ENCODE results near the gene FHAD1.
"Not testable (repeated sequence)": the region's sequence is repeated elsewhere in the genome, so short reads cannot be mapped to it uniquely, and the experiment has no call there.

Gene FHAD1

DNA sequence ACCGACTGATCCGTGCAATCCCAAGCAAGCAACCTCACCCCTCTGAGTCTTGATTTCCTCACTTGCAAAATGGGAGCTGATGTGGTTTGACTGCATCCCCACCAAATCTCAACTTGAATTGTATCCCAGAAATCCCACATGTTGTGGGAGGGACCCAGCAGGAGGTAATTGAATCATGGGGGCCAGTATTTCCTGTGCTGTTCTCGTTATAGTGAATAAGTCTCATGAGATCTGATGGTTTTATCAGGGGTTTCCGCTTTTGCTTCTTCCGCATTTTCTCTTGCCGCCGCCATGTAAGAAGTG is 58.4 kb downstream of the FHAD1 start:
- no peak for DNase-seq (ENCODE audit: low read depth in 2 of 2)

DNA sequence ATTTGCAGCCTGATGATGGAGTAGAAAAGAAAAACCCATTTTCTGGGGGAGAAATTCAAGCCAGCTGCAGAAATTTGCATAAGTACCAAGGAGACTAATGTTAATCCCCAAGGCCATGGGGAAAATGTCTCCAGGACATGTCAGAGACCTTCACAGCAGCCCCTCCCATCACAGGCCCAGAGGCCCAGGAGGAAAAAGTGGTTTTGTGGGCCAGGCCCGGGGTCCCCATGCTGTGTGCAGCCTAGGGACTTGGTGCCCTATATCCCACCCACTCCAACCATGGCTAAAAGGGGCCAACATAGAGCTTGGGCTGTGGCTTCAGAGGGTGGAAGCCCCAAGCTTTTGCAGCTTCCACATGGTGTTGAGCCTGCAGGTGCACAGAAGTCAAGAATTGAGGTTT is 59.3 kb downstream of the FHAD1 start:
- DNase-seq (ENCODE audit: low read depth in 2 of 2): not testable (repeated sequence)

DNA sequence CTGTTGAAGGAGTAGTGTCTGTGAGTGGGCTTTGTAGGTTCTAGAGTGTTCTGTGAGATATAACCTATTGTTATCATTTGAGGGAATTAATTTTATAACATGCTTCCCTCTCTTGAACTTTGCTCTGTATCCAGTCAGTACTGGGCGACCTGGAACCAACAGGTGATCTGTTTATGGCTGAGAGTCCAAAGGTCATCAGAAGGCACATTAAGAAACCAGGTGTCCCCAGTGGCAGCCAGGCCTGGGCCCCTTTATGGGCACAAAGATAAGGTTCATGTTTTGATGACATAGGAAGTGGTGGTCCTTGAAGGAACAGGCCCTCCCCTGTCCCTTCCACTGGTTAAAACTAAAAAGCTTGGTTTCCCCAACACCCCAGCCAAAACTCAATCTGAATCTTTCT is 61.1 kb downstream of the FHAD1 start:
- DNase-seq (ENCODE audit: low read depth in 2 of 2): no peak

DNA sequence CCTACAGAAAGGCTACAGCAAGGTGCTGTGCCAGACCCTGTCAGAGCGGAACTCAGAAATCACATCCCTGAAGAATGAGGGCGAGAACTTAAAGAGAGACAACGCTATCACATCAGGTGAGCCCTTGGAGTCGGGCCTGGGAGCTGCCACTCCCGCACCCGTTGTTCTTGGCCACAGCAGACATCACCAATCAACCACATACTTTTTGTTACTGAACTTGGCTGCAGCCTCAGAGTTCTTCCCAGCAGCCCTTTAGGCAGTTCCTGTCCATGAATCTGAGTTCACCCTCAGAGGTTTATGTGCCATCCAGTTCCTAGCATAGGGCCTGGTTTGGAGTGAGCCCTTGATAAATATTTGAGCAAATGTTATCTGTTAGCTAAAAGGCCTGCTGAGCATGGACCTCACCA is 61.6 kb downstream of the FHAD1 start:
- DNase-seq (ENCODE audit: low read depth in 2 of 2): no peak

DNA sequence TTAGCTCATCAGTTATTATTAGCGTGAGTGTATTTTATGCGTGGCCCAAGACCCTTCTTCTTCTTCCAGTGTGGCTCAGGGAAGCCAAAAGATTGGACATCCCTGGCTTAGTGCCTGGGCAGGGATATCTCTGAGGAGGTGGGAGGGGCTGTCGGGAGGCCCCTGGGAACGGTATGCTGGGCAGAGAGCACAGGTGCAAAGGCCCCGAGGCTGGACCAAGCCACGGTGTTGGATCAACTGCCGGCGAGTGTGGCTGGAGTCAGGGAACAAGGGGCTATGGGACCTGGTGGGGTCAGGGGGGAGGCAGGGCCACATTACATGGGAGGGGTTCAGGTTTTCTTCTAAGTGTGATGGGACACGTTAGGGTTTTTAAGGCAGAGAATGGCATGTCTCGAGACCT is 62.7 kb downstream of the FHAD1 start:
- DNase-seq (ENCODE audit: low read depth in 2 of 2): no peak

DNA sequence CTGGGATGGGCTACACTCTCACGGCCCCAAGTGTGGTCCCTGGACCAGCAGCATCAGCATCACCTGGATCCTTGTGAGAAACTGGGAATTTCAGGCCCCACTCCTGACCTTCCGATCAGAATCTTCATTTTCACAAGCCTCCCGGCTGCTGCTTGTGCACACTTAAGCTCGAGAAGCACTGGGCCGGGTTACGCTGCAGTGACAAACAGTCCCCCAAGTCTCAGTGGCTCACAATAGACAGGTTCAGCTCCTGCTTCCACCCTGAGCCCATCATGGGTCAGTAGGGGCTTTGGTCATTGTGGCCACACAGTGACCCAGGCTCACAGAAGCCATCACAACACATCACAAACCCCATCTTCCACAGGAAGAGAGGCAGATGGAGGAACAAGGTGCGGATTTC is 63.5 kb downstream of the FHAD1 start:
- no peak for DNase-seq (ENCODE audit: low read depth in 2 of 2)

DNA sequence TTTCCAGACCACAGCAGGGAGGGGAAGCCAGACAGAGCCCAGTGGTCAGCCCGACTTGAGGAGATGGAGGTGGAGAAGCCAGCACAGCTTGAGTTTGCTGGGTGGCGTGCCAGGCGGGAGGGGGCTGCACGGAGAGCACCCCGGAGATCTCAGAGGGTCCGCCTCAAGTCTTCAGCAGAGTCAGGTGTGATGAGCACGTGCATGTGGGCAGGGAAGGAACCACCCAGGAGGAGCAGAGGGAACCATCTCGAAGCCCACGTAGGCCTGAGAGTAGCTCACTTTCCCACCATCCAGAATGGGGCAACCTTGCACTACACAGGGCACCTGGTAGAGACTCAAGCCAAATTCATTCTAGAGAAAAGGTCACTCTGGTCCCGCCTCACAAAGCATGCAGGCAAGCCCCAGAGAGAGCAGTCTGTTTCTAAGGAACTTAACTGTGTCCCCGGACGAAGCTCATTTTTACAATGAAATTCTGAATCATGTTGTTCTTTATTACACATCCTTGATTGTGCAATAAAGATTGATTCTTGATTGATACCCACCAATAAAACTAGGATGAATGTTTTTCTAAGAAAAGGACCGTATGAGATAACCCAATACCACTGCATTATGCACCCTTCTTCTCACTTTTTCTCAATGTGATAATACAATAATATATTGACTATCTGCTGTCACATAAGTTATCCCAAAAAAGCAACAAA is 64.2 kb downstream of the FHAD1 start:
- DNase-seq (ENCODE audit: low read depth in 2 of 2): no peak

DNA sequence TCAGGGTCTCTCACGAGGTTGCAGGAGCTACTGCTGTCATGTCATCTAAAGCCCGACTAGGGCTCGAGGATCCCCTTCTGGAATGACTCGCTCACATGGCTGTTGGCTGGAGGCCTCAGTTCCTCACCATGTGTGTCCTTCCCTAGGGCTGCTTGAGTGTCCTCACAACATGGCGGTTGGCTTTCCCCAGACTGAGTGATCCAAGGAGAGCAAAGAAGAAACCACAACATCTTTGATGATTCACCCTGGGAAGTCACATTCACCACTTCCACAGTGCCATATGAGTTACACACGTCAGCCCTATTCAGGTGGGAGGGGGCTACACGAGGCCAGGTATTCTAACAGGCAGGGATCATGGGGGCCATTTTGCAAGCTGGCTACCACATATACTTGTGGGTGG is 64.9 kb downstream of the FHAD1 start:
- DNase-seq (ENCODE audit: low read depth in 2 of 2): no peak

DNA sequence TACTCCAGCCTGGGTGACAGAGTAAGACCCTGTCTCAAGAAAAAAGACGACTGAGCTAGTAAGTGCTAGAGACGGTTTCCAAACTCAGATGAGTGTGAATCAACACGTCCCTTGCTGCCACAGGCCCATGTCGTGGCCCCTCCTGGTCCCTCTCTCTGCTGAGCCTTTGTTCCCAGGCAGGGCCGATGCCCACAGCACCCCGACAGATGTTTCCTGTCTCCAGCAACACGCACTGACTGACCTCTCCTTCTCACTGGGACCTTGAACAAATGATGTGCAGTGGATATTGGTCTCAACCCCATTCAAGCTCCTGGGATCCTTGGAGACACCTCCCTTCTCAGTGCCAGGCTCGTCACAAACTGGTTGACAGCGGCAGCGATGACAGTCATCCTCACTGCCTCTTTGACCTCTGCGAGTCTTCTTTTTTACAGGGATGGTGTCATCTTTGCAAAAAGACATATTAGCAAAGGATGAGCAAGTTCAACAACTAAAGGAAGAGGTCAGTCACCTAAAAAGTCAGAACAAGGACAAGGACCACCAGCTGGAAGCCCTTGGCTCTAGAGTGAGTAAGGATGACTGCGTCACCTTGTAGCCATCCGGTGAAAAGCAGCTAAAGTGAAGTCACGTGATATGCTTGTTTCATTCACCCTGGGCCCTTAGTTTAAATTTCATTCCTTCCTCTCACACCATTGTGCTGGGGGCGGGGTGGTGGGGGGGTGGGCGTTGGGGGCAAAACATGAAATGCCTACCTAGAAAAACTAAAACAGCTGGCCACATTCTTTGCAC is 65.8 kb downstream of the FHAD1 start:
- no peak for DNase-seq (ENCODE audit: low read depth in 2 of 2)

DNA sequence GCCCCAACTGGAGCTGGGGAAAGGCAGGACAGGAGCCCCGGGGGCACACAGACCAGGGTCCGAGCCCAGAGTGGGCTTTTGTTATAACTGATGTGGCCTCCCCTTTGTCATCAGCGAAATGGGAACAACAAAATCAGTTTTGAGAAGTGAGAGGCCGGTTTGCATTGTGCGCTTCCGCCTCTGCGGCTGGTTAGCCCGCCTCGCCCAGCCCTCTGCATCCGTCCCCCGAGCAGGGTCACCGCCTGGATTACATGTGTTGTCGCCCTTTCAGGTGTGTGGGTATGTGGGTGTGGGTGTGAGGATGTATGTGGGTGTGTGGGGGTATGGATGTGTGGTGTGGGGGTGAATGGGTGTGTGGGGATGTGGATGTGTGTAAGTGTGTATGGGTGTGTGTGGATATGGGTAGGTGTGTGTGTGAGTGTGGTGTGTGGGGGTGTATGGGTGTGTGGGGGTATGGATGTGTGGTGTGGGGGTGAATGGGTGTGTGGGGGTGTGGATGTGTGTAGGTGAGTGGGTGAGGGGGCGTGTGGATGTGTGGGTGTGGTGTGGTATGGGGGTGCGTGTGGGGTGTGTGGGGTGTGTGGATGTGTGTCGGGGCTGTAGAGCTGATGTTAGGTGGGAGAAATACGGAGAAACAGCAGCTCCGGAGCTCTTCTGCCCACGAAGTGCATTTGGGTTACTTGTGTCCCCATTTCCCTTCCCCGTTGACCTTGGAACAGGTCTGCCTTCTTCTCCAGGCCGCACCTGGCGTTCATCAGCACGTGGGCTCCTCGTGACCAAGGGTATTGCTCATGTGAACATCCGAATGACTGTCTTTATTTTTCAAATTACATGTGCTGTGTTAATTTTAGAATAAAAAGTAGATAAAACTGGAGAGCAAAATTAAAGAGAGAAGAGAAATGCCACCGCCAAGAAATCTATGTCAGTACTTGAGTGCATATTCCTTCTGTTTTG is 67.6 kb downstream of the FHAD1 start:
- no peak for DNase-seq (ENCODE audit: low read depth in 2 of 2)

DNA sequence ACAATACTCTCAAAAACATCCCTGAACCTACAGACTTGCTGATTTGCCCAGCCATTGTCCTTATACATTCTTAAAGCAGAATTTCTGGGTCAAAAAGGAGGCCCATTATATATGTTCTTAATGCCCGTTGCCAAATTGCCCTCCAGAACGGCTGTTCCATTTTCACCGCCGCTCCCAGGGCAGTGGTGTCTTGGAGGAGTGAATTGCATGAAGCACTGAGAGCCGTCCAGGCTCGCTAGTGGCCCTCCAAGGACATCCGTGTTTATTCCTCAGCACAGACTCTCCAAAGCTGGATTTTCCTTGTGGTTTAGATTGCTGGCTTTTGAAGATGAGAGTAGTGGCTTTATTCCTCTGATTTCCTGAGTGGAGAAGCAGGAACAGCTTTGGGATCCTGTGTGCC is 68.8 kb downstream of the FHAD1 start:
- DNase-seq (ENCODE audit: low read depth in 2 of 2): no peak

DNA sequence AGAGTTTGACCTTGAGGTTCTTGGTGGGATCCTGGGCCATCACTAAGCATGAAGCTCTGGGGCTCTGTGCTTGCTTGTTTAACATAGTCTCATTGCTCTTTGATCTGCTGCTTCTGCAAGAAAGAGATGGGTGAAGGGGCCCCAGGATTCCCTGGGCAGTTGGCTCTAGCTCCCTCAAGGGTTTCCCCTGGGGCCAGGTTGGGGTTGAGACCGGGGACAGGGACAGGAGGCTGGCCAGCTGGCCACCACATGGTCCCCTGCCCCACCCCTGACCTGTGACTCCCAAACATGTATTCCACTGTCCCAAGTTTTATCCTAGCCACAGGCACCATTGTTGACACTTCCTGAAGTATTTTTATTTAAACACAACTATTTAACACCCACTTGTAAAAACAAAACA is 69.5 kb downstream of the FHAD1 start:
- no peak for DNase-seq (ENCODE audit: low read depth in 2 of 2)

DNA sequence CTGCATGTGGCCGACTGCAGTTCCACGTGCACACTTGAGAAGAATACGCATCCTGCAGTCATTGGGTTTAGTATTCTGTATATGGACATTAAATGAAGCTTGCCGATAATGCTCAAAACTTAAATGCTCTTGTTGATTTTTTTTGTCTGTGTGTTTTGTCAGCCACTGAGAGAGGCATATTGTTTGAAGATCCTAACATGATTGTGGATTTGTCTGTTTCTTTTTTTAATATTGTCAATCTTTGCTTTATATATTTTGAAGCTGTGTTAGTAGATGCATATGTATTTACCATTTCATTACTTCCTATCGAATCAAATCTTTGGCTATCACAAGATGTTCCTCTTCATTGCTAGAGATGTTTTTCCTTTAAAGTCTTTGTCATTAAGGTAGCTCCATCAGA is 73.2 kb downstream of the FHAD1 start:
- DNase-seq (ENCODE audit: low read depth in 2 of 2): no peak

DNA sequence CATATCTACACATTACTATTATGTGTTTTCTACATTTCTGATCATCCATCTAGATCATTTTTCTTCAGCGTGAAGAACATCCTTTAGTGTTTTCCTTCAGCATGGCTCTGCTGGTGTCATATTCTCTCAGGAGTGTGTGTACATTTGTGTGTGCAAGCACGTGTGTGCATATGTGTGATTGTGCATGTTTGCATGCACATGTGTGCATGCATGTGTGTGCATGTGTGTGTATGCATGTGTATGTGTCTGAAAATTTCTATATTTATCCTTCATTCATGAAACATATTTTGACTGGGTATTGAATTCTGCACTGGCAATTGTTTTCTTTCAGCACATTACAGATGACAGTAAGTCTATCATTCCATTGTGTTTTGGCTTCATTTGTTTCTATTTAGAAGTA is 74.6 kb downstream of the FHAD1 start:
- no peak for DNase-seq (ENCODE audit: low read depth in 2 of 2)

DNA sequence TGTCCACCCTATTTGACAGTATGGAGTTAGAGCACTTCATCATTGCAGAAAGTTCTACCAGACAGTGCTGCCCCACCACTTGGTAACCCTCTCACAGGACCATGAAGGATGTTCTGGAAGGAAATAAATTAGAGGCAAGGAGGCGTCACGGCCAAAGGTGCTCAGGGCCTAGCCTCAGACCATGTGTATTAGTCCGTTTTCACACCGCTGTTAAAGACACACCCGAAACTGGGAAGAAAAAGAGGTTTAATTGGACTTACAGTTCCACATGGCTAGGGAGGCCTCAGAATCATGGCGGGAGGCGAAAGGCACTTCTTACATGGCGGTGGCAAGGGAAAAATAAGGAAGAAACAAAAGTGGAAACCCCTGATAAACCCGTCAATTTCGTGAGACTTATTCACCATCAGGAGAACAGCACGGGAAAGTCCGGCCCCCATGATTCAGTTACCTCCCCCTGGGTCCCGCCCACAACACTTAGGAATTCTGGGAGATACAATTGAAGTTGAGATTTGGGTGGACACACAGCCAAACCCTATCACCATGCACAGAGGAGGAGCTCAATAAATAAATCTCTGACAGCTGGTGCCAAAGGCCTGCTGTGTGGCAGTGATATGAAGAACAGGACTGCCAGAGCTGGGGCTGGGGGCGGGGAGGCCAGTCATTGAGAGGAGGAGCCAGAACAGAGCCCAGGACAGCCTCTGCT is 75.8 kb downstream of the FHAD1 start:
- no peak for DNase-seq (ENCODE audit: low read depth in 2 of 2)

DNA sequence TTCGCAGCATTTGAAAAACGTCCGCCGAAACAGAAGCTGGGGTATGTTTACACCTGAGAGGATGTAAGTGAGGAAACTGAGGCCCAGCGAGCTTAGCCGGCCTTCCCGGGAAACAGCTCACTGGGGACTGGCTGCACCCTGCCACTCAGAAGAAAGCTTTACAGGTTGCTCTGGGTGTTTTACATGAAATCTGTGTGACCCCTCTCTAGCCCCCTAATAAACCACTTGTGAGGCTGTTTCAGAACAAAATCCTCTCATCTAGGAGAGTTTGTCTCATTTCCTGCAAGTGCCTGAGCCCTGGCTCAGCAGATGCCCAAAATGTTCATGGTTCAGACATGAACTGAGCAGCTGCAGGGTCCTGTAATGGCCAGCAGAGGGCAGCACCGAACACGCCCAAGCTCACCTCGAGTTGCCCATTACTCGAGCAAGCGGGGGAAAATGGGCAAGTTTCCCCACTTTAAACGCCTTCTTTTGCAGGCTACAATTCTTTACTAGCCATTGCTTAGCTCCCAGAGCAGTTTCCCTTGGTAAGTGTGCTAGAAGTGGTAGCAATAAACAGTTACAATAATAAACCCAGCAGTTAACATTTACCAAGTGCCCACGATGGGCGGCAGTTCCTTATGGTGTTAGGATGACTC is 76.4 kb downstream of the FHAD1 start:
- DNase-seq (ENCODE audit: low read depth in 2 of 2): peak; percentile 56 to 70

DNA sequence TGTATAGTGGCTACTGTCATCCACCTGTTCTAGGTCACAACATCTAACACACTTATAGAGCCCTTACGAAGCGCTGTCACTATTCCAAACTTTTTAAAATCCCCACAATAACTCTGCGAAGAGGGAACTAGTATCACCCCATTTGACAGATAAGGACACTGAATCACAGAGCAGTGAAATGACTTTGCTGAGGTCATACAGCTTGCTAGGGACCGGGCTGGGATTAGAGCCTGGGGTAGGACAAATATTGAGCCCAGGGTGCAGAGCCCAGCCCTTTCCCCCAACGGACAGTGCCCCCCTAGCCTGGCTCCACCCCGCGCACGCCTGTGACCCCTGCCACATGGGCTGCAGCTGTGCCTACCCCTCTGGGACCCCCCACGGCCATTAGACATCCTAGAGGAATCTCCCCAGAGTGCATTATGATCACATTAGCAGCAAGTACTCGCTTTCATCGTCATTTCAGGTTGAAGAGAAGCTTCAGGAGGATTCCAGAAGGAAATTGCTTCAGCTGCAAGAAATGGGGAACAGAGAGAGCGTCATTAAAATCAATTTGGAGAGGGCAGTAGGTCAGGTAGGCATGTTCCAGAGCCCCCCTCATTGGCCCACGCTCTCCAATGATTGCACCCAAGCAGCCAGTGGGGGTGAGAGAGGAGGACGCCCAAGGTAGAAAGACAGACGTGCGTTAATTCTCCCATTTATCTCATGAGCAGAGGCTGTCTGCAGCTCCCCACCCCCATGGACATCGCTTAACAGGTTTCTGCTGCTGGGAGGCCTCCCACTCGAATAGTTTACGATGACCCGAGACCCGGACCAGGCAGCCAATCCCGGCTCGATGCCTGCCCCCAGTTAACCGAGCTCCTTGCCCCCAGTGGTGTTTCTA is 77.2 kb downstream of the FHAD1 start:
- no peak for DNase-seq (ENCODE audit: low read depth in 2 of 2)

DNA sequence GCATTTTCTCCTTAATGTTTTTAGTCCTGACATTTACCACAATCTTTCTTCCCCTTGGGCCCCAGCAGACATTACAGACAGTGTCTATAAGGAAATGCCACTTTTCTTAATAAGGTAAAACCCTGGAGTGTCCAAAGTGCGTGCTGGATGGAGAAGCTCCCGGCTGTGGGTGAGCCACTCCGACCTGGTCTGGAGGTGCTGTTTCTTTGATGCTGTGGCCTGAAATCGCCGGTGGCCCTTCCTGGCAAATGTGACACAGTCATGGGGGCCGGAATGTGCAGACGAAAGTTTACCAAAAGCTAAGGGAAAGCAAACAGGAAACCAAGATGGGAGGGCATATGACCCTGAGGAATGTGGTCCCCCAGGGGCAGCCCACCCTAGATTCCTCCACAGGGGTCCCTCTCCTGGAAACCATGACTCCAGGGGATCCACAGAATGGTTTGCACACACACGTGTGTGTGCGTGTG is 77.9 kb downstream of the FHAD1 start:
- no peak for DNase-seq (ENCODE audit: low read depth in 2 of 2)

DNA sequence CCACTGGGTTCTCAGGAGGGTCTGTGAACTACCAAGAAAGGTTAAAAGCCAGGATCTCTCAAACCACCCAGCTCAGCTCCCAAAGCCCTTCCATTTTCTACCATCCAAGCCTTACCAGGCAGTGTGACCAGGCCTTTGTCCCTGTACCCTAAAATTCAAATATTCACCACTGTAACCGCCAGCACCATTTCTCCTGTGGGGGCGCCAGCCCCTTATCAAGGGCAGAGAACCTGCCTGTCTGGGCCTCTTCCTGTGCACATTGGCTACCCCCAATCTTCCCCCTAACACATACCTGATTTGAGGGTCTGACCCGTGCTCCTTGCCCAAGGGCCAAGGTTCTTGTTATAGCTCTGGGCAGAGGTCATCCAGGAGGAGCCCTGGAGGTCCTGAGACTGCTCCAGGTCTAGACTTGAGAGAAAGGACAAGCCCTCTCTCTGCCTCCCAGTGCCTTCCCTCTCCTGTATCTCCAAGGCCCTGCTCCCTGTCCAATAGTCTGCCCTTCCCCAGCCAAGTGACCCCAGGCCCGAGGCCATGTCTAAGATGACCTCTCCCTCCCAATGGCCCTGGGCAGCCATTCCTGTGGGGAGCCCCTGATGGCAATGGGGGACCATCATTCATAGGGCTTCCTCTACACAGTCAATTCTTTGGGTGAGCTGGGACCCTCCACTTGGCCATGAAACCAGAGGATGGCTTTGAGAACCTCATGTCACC is 78.5 kb downstream of the FHAD1 start:
- no peak for DNase-seq (ENCODE audit: low read depth in 2 of 2)
